ENCODE data around the gene RALGPS1.

The RALGPS1 gene

DNA sequence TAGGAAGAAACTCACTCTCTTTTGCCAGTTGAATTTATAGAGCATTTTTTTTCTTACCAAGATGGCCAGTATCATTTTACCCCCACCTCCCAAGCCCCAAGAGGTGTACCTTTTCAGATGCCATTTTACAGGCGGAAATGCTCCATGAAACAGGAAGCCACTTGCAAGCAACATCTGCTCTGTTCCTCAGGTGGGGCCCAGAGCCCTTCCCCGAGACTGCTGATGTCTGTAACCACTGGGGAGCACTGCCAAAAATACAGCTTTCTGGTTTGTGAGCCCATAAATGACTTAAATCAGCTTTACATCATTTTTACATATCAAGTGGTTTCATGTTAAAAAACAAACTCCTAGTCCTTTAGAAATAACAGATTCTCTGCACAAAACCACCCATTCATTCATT is 307.1 kb downstream of the RALGPS1 start:
- Histone ChIP-seq H3K79me2 (ENCODE audit: low read length) (peaks cover 9% of the 10 kb centered on the region; the same call in 1 of the 2 replicates), H3K27me3 (replicated peaks; ENCODE audit: insufficient read depth, low read length) (no peaks in the 10 kb centered on the region), H3K27ac (ENCODE audit: low read length) (peak overlapping the region; percentile 12; the same call in 1 of the 2 replicates), H3K4me2 (ENCODE audit: low read depth, low read length) (peak overlapping the region; percentile 30), H3K9me2 (replicated peaks; ENCODE audit: insufficient read depth, low read length) (no peaks in the 10 kb centered on the region), H3K9ac (ENCODE audit: low read length) (no peak overlapping the region), H4K20me1 (ENCODE audit: insufficient read depth, low read length) (no peaks in the 10 kb centered on the region), H3K9me3 (replicated peaks; ENCODE audit: insufficient read depth, low read length) (no peaks in the 10 kb centered on the region), H3K4me1 (ENCODE audit: low read length) (peaks cover 16% of the 10 kb centered on the region), H3K36me3 (replicated peaks; ENCODE audit: insufficient read depth, low read length) (no peaks in the 10 kb centered on the region), H3K4me3 (ENCODE audit: low read length) (no peak overlapping the region), H2AFZ (ENCODE audit: low read length) (no peak overlapping the region), H3F3A (ENCODE audit: insufficient read depth, low read length) (no peaks in the 10 kb centered on the region; the same call in 1 of the 2 replicates)
- no peak for TF ChIP-seq EZH2 (optimal IDR thresholded peaks at IDR 0.05; ENCODE audit: low read depth, low read length)
- no peak for TF ChIP-seq EZH2phosphoT487 (IDR thresholded peaks at IDR 0.05; ENCODE audit: low read length)
- TF ChIP-seq, protein P1, sequence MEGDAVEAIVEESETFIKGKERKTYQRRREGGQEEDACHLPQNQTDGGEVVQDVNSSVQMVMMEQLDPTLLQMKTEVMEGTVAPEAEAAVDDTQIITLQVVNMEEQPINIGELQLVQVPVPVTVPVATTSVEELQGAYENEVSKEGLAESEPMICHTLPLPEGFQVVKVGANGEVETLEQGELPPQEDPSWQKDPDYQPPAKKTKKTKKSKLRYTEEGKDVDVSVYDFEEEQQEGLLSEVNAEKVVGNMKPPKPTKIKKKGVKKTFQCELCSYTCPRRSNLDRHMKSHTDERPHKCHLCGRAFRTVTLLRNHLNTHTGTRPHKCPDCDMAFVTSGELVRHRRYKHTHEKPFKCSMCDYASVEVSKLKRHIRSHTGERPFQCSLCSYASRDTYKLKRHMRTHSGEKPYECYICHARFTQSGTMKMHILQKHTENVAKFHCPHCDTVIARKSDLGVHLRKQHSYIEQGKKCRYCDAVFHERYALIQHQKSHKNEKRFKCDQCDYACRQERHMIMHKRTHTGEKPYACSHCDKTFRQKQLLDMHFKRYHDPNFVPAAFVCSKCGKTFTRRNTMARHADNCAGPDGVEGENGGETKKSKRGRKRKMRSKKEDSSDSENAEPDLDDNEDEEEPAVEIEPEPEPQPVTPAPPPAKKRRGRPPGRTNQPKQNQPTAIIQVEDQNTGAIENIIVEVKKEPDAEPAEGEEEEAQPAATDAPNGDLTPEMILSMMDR (IDR thresholded peaks at IDR 0.05; ENCODE audit: low read length), result no peak
- peak; percentile 49 for DNase-seq

DNA sequence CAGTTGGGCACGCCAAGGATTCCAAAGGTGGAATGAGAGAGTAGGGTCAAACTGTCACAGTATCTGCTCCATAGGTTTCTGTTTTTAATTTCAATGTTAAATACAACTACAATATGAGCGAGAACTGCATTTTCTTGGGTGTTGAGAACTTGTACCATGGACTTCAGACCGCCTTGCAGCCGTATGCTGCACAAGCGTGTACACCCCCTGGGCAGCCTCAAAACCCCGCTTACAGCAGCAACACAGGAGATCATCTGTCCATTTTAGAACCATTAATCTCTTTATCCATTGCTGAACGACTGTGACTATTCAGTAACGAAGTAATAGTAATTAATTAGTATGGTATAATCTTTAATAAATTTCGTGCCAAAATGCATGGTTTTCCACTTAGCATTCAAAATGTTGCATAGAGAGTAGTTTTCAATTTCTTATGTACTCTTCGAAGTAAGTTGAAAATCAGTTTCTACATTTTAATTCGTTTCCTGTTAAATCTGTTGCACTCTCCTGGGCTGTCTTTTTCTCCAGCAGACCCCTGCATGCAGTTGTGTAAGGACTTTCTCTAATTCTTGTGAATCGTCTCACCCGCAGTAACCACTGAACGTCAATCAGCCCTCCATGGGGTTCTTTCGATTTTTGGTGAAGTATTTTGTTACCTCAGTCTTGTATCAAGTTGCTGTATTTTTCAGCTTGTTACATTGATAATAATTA is 308.0 kb downstream of the RALGPS1 start:
- Histone ChIP-seq H3K4me3 (ENCODE audit: low read length) (no peak overlapping the region), H3K36me3 (replicated peaks; ENCODE audit: insufficient read depth, low read length) (no peaks in the 10 kb centered on the region), H3K9me3 (replicated peaks; ENCODE audit: insufficient read depth, low read length) (no peaks in the 10 kb centered on the region), H3K9me2 (replicated peaks; ENCODE audit: insufficient read depth, low read length) (no peaks in the 10 kb centered on the region), H3F3A (ENCODE audit: insufficient read depth, low read length) (no peaks in the 10 kb centered on the region; the same call in 1 of the 2 replicates), H4K20me1 (ENCODE audit: insufficient read depth, low read length) (no peaks in the 10 kb centered on the region), H3K79me2 (ENCODE audit: low read length) (peaks cover 9% of the 10 kb centered on the region; the same call in 1 of the 2 replicates), H3K4me1 (ENCODE audit: low read length) (peaks cover 16% of the 10 kb centered on the region), H3K27ac (ENCODE audit: low read length) (no peak overlapping the region), H3K27me3 (replicated peaks; ENCODE audit: insufficient read depth, low read length) (no peaks in the 10 kb centered on the region), H3K9ac (ENCODE audit: low read length) (no peak overlapping the region), H3K4me2 (ENCODE audit: low read depth, low read length) (no peak overlapping the region), H2AFZ (ENCODE audit: low read length) (no peak overlapping the region)
- DNase-seq, result no peak
- TF ChIP-seq EZH2phosphoT487 (IDR thresholded peaks at IDR 0.05; ENCODE audit: low read length), result no peak
- no peak for TF ChIP-seq EZH2 (optimal IDR thresholded peaks at IDR 0.05; ENCODE audit: low read depth, low read length)
- TF ChIP-seq, protein P1 (IDR thresholded peaks at IDR 0.05; ENCODE audit: low read length), result no peak

DNA sequence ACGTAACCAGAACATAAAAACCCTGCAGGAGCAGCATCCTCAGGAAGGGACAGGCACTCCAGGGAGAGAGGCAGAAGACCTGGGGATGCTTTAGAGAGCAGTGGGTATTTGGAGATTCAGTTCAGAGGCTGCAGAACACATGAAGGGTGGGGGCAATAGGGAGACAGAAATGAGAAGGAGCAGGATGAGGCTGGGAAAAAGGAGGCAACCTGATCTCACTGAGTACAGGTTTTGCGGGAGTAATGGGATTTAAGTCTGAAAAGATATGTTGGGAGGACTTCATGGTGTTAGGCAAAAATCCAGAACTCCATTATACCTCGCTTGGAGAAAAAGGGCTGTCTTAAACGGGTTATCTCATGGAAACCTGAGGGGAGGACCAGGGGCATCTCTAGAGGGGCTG is 308.7 kb downstream of the RALGPS1 start:
- TF ChIP-seq EZH2phosphoT487 (IDR thresholded peaks at IDR 0.05; ENCODE audit: low read length), result no peak
- TF ChIP-seq EZH2 (optimal IDR thresholded peaks at IDR 0.05; ENCODE audit: low read depth, low read length), result no peak
- TF ChIP-seq, protein P1 (IDR thresholded peaks at IDR 0.05; ENCODE audit: low read length), result no peak
- Histone ChIP-seq H3K27ac (ENCODE audit: low read length) (no peak overlapping the region), H3K36me3 (replicated peaks; ENCODE audit: insufficient read depth, low read length) (no peaks in the 10 kb centered on the region), H4K20me1 (ENCODE audit: insufficient read depth, low read length) (no peaks in the 10 kb centered on the region), H3K4me2 (ENCODE audit: low read depth, low read length) (no peak overlapping the region), H3K9me3 (replicated peaks; ENCODE audit: insufficient read depth, low read length) (no peaks in the 10 kb centered on the region), H3F3A (ENCODE audit: insufficient read depth, low read length) (no peaks in the 10 kb centered on the region; the same call in 1 of the 2 replicates), H3K79me2 (ENCODE audit: low read length) (peaks cover 9% of the 10 kb centered on the region; the same call in 1 of the 2 replicates), H3K4me3 (ENCODE audit: low read length) (no peak overlapping the region), H2AFZ (ENCODE audit: low read length) (no peak overlapping the region), H3K9me2 (replicated peaks; ENCODE audit: insufficient read depth, low read length) (no peaks in the 10 kb centered on the region), H3K4me1 (ENCODE audit: low read length) (peaks cover 16% of the 10 kb centered on the region), H3K9ac (ENCODE audit: low read length) (no peak overlapping the region), H3K27me3 (replicated peaks; ENCODE audit: insufficient read depth, low read length) (no peaks in the 10 kb centered on the region)
- no peak for DNase-seq
